SK-N-SH treated with all-trans-retinoic acid at 6 μM for 48 hours (cell line): ENCODE results near the gene FUZ.

ENCODE experiments used
- ATAC-seq: fragments of 200-7000 bp; cut with Tn5 transposase; 3 replicates; pipeline ENCODE4 v1.9.1; 2020; ENCODE audit warnings: mild to moderate bottlenecking, moderate library complexity
- ARNTL ChIP-seq: fragments of 450-650 bp; formaldehyde crosslinking; IDR thresholded peaks from 2 replicates; pipeline ENCODE4 v1.5.0; 2020; ENCODE audit warnings: low read depth, mild to moderate bottlenecking, moderate library complexity, borderline replicate concordance
- BACH2 ChIP-seq: fragments of 250-450 bp; sonication (Bioruptor Pico); IDR thresholded peaks from 2 replicates; pipeline ENCODE4 v1.9.0; 2021; ENCODE audit warnings: mild to moderate bottlenecking, borderline replicate concordance
- CREB5 ChIP-seq: fragments of 250-450 bp; sonication (Bioruptor Pico); IDR thresholded peaks from 2 replicates; pipeline ENCODE4 v1.5.1; 2020; ENCODE audit warnings: low read depth, mild to moderate bottlenecking, moderate library complexity
- CSDC2 ChIP-seq: fragments of 250-450 bp; sonication (Bioruptor Pico); IDR thresholded peaks from 2 replicates; pipeline ENCODE4 v1.5.0; 2020; ENCODE audit warnings: mild to moderate bottlenecking, moderate library complexity
- CSRNP3 ChIP-seq: fragments of 250-450 bp; sonication (Bioruptor Pico); IDR thresholded peaks from 2 replicates; pipeline ENCODE4 v1.5.1; 2021; ENCODE audit warnings: mild to moderate bottlenecking, moderate library complexity
- ESRRG ChIP-seq: fragments of 250-450 bp; sonication (Bioruptor Pico); IDR thresholded peaks from 2 replicates; pipeline ENCODE4 v1.6.1; 2021; ENCODE audit warnings: mild to moderate bottlenecking
- GLIS3 ChIP-seq: fragments of 250-450 bp; sonication (Bioruptor Pico); IDR thresholded peaks from 2 replicates; pipeline ENCODE4 v1.5.0; 2020; ENCODE audit warnings: mild to moderate bottlenecking, moderate library complexity
- ISL1 ChIP-seq: fragments of 250-450 bp; sonication (Bioruptor Pico); IDR thresholded peaks from 2 replicates; pipeline ENCODE4 v2.1.2; 2022; ENCODE audit warnings: mild to moderate bottlenecking, moderate library complexity
- OSR1 ChIP-seq: fragments of 250-450 bp; sonication (Bioruptor Pico); IDR thresholded peaks from 2 replicates; pipeline ENCODE4 v1.8.0; 2022; ENCODE audit warnings: moderate library complexity, mild to moderate bottlenecking, inconsistent platforms
- PATZ1 ChIP-seq: fragments of 250-450 bp; sonication (Bioruptor Pico); IDR thresholded peaks from 2 replicates; pipeline ENCODE4 v1.8.0; 2020; ENCODE audit warnings: mild to moderate bottlenecking, moderate library complexity, borderline replicate concordance
- POU6F1 ChIP-seq: fragments of 250-450 bp; sonication (Bioruptor Pico); IDR thresholded peaks from 2 replicates; pipeline ENCODE4 v1.8.0; 2021; ENCODE audit warnings: low read depth, mild to moderate bottlenecking, moderate library complexity, borderline replicate concordance
- PPARA ChIP-seq: fragments of 250-450 bp; sonication (Bioruptor Pico); IDR thresholded peaks from 2 replicates; pipeline ENCODE4 v1.5.0; 2020; ENCODE audit warnings: mild to moderate bottlenecking, borderline replicate concordance
- RARB ChIP-seq: fragments of 250-450 bp; sonication (Bioruptor Pico); IDR thresholded peaks from 2 replicates; pipeline ENCODE4 v1.8.0; 2021; ENCODE audit warnings: mild to moderate bottlenecking, moderate library complexity
- SNAI2 ChIP-seq: fragments of 250-450 bp; sonication (Bioruptor Pico); IDR thresholded peaks from 2 replicates; pipeline ENCODE4 v1.5.0; 2020; ENCODE audit warnings: mild to moderate bottlenecking, moderate library complexity
- TCF4 ChIP-seq: fragments of 250-450 bp; sonication (Bioruptor Pico); IDR thresholded peaks from 2 replicates; pipeline ENCODE4 v1.8.0; 2021; ENCODE audit warnings: mild to moderate bottlenecking, moderate library complexity, borderline replicate concordance
- TOX ChIP-seq: fragments of 250-450 bp; sonication (Bioruptor Pico); IDR thresholded peaks from 2 replicates; pipeline ENCODE4 v1.8.0; 2021; ENCODE audit warnings: mild to moderate bottlenecking, moderate library complexity, borderline replicate concordance
- TSHZ2 ChIP-seq: fragments of 250-450 bp; sonication (Bioruptor Pico); IDR thresholded peaks from 2 replicates; pipeline ENCODE4 v1.5.0; 2020; ENCODE audit warnings: mild to moderate bottlenecking, moderate library complexity
- ZC3H10 ChIP-seq: fragments of 250-450 bp; sonication (Bioruptor Pico); IDR thresholded peaks from 2 replicates; pipeline ENCODE4 v1.5.1; 2021; ENCODE audit warnings: mild to moderate bottlenecking, moderate library complexity
- ZFP3 ChIP-seq: fragments of 250-450 bp; sonication (Bioruptor Pico); IDR thresholded peaks from 2 replicates; pipeline ENCODE4 v1.5.0; 2020; ENCODE audit warnings: mild to moderate bottlenecking, moderate library complexity
- ZFP30 ChIP-seq: fragments of 450-650 bp; formaldehyde crosslinking; IDR thresholded peaks from 2 replicates; pipeline ENCODE4 v1.5.0; 2022; ENCODE audit warnings: mild to moderate bottlenecking, moderate library complexity
- ZNF565 ChIP-seq: fragments of 450-650 bp; formaldehyde crosslinking; conservative IDR thresholded peaks from 2 replicates; pipeline ENCODE4 v1.5.0; 2020; ENCODE audit warnings: low read depth, mild to moderate bottlenecking, moderate library complexity
- ZNF70 ChIP-seq: fragments of 450-650 bp; formaldehyde crosslinking; IDR thresholded peaks from 2 replicates; pipeline ENCODE4 v1.5.0; 2020; ENCODE audit warnings: mild to moderate bottlenecking, moderate library complexity

The FUZ gene

GRCh38 chr19:49847731-49848696, 34.9 kb upstream of the FUZ start:
- no peak for TF ChIP-seq ZFP3 (CRISPR knock-in tag)
- no peak for TF ChIP-seq PPARA (CRISPR knock-in tag)
- TF ChIP-seq ZFP30 (CRISPR knock-in tag) = no peak
- TF ChIP-seq TOX (CRISPR knock-in tag) = no peak
- no peak for TF ChIP-seq BACH2 (CRISPR knock-in tag)
- no peak for TF ChIP-seq ESRRG (CRISPR knock-in tag)
- no peak for TF ChIP-seq ZC3H10 (CRISPR knock-in tag)
- no peak for TF ChIP-seq OSR1 (CRISPR knock-in tag)
- TF ChIP-seq ZNF70 (CRISPR knock-in tag) = no peak
- no peak for TF ChIP-seq CSDC2
- TF ChIP-seq RARB (CRISPR knock-in tag) = no peak
- TF ChIP-seq, all 23 proteins: peak for 0
- 0 out of 3 replicates have a peak, but pooled peaks have one; percentile 4 for ATAC-seq

GRCh38 chr19:49846408-49846807, 33.3 kb upstream of the FUZ start:
- ATAC-seq = no peak
- no peak for TF ChIP-seq TOX (CRISPR knock-in tag)
- TF ChIP-seq PPARA (CRISPR knock-in tag) = no peak
- no peak for TF ChIP-seq TSHZ2 (CRISPR knock-in tag)
- no peak for TF ChIP-seq ESRRG (CRISPR knock-in tag)
- TF ChIP-seq SNAI2 = no peak
- no peak for TF ChIP-seq BACH2 (CRISPR knock-in tag)
- TF ChIP-seq GLIS3 (CRISPR knock-in tag) = no peak
- TF ChIP-seq ZC3H10 (CRISPR knock-in tag) = no peak
- no peak for TF ChIP-seq PATZ1
- TF ChIP-seq CSRNP3 (CRISPR knock-in tag) = no peak
- no peak for TF ChIP-seq TCF4
- no peak for TF ChIP-seq ISL1 (CRISPR knock-in tag)
- TF ChIP-seq ZNF565 (CRISPR knock-in tag) = no peak
- TF ChIP-seq CSDC2 = no peak
- no peak for TF ChIP-seq POU6F1 (CRISPR knock-in tag)
- no peak for TF ChIP-seq ZFP3 (CRISPR knock-in tag)
- no peak for TF ChIP-seq ARNTL (CRISPR knock-in tag)
- TF ChIP-seq OSR1 (CRISPR knock-in tag) = no peak

GRCh38 chr19:49845414-49845813, 32.3 kb upstream of the FUZ start:
- no peak for TF ChIP-seq ESRRG (CRISPR knock-in tag)
- TF ChIP-seq ARNTL (CRISPR knock-in tag) = no peak
- TF ChIP-seq TCF4 = no peak
- no peak for TF ChIP-seq CREB5
- TF ChIP-seq PPARA (CRISPR knock-in tag) = no peak
- TF ChIP-seq ZFP30 (CRISPR knock-in tag) = no peak
- TF ChIP-seq ZC3H10 (CRISPR knock-in tag) = no peak
- TF ChIP-seq, all 23 proteins: peak for 0
- no peak for ATAC-seq
